Type B pancreatic cell (in vitro differentiated cells): ENCODE results near the gene GNAT1. TPM values are rescaled to one million over a fixed set of nuclear protein-coding genes. Genes with fewer than 3 reads are reported as not detected.

Experiments
- DNase-seq: peaks from one replicate; pipeline ENCODE4 v3.0.0; 2021; ENCODE audit warnings: mixed read lengths; ENCODE audit not compliant: unreplicated experiment; ENCODE audit errors: extremely low spot score
- H3K27ac Mint-ChIP-seq: 2 replicates; pipeline ENCODE4 v1.8.0; 2021; ENCODE audit warnings: mild to moderate bottlenecking, mixed read lengths
- H3K27me3 Mint-ChIP-seq: 2 replicates; pipeline ENCODE4 v1.8.0; 2021; ENCODE audit warnings: mixed read lengths
- H3K36me3 Mint-ChIP-seq: 2 replicates; pipeline ENCODE4 v1.8.0; 2021; ENCODE audit warnings: mixed read lengths
- H3K4me1 Mint-ChIP-seq: one replicate; pipeline ENCODE4 v1.8.0; 2021; ENCODE audit warnings: mixed read lengths; ENCODE audit not compliant: unreplicated experiment
- H3K4me3 Mint-ChIP-seq: 2 replicates; pipeline ENCODE4 v1.8.0; 2021; ENCODE audit warnings: mild to moderate bottlenecking, mixed read lengths
- H3K9me3 Mint-ChIP-seq: 2 replicates; pipeline ENCODE4 v1.8.0; 2021; ENCODE audit warnings: mixed read lengths
- total RNA-seq: library from RNA; stranded (reverse); gene quantifications from 2 replicates; pipeline ENCODE4 v1.2.1, GENCODE V29; 2021; ENCODE audit warnings: low replicate concordance
- TF ChIP-seq, protein P1 (sequence below): fragments of 200-600 bp; sonication (generic); conservative IDR thresholded peaks from 2 replicates; pipeline ENCODE4 v1.5.0; 2021; ENCODE audit warnings: antibody characterized with exemption, mild to moderate bottlenecking

The GNAT1 gene
- total RNA-seq, 1 donor from 2014 or later: not detected

GRCh38 chr3:50150404-50150750, 41.0 kb upstream of the GNAT1 start:
- peak overlapping the region; percentile 77 for H3K27ac Mint-ChIP-seq
- DNase-seq: no peak
- H3K27me3 Mint-ChIP-seq: peaks cover 7% of the 10 kb centered on the region
- TF ChIP-seq, protein P1, sequence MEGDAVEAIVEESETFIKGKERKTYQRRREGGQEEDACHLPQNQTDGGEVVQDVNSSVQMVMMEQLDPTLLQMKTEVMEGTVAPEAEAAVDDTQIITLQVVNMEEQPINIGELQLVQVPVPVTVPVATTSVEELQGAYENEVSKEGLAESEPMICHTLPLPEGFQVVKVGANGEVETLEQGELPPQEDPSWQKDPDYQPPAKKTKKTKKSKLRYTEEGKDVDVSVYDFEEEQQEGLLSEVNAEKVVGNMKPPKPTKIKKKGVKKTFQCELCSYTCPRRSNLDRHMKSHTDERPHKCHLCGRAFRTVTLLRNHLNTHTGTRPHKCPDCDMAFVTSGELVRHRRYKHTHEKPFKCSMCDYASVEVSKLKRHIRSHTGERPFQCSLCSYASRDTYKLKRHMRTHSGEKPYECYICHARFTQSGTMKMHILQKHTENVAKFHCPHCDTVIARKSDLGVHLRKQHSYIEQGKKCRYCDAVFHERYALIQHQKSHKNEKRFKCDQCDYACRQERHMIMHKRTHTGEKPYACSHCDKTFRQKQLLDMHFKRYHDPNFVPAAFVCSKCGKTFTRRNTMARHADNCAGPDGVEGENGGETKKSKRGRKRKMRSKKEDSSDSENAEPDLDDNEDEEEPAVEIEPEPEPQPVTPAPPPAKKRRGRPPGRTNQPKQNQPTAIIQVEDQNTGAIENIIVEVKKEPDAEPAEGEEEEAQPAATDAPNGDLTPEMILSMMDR: no peak
- peaks cover 42% of the 10 kb centered on the region for H3K4me1 Mint-ChIP-seq
- no peaks in the 10 kb centered on the region for H3K36me3 Mint-ChIP-seq
- peak overlapping the region; percentile 57 for H3K4me3 Mint-ChIP-seq
- H3K9me3 Mint-ChIP-seq: no peaks in the 10 kb centered on the region

DNA sequence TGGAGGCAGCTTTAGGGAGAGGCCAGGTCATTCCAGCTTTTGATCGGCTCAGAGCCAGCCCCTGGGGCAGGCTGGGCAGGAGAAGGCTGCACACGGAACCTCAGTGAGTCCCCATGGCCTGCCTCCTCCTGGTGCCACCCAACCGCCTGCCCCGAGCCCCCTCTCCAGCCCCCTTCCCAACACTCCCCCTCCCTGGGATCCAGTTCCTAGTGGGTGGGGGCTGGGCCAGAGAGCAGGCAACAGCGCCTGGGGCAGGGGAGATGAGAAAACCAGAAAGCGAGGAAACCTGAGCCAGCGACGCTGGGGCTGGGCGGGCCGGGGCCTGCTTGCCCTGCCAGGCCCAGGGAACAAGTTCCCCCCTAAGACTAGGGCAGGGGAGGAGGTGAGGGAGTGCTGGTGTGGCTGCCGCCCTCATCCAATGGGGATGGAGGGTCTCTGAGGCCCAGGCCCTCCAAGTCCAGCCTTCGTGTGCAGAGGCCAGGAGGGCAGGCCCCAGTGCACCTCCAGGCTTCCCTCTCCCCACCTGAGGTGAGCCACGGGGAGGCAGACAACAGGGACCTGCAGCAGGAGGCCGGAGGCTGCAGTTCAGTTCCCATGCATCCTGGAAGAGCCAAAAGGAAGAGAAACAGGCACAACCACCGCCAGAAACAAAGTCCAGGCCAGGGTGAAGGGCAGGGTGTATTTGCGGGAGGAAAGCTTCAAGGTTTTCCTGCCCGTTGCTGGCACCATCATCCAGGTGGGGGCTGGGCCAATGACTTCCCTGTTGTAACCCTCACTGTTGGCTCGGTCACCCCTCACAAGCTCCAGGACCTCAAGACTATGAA, 40.3 kb upstream of the GNAT1 start:
- H3K36me3 Mint-ChIP-seq: no peaks in the 10 kb centered on the region
- peaks cover 11% of the 10 kb centered on the region for H3K27me3 Mint-ChIP-seq
- TF ChIP-seq, protein P1: no peak
- no peaks in the 10 kb centered on the region for H3K9me3 Mint-ChIP-seq
- peak overlapping the region; percentile 77 for H3K27ac Mint-ChIP-seq
- H3K4me3 Mint-ChIP-seq: peak overlapping the region; percentile 76
- DNase-seq: no peak
- peaks cover 46% of the 10 kb centered on the region for H3K4me1 Mint-ChIP-seq

DNA sequence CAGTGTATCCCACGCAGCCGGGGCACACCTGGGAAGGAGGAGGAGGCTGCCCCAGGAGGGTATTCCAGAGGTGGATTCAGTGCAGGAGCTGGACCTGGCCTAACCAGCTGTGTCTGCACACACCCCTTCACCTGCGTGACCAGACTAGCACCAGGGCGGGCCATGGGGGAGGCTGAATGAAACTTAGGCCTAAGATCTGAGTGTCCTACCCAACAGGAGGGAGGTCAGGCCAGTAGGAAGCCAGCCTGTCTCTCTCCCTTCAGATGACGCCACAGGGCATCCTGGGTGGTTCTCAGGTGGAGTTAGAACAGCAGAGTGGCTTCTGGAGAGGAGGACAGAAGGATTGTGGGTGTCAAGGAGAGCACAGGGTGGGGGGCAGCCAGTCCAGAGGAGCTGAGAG, 39.7 kb upstream of the GNAT1 start:
- Mint-ChIP-seq H3K36me3 (no peaks in the 10 kb centered on the region), H3K4me1 (peaks cover 45% of the 10 kb centered on the region), H3K9me3 (no peaks in the 10 kb centered on the region), H3K4me3 (peak overlapping the region; percentile 76), H3K27ac (no peak overlapping the region), H3K27me3 (peaks cover 12% of the 10 kb centered on the region)
- DNase-seq: no peak
- TF ChIP-seq, protein P1: no peak

- Mint-ChIP-seq H3K36me3 (no peaks in the 10 kb centered on the region), H3K9me3 (no peaks in the 10 kb centered on the region), H3K27me3 (peaks cover 12% of the 10 kb centered on the region), H3K4me3 (peak overlapping the region; percentile 91), H3K4me1 (peaks cover 51% of the 10 kb centered on the region), H3K27ac (peak overlapping the region; percentile 83)
- no peak for DNase-seq
- TF ChIP-seq, protein P1: no peak
Observed at GRCh38 chr3:50153782-50154475, 37.5 kb upstream of the GNAT1 start.

- H3K27me3 Mint-ChIP-seq: peaks cover 12% of the 10 kb centered on the region
- peaks cover 55% of the 10 kb centered on the region for H3K4me1 Mint-ChIP-seq
- peak overlapping the region; percentile 91 for H3K4me3 Mint-ChIP-seq
- no peak for DNase-seq
- H3K36me3 Mint-ChIP-seq: no peaks in the 10 kb centered on the region
- no peaks in the 10 kb centered on the region for H3K9me3 Mint-ChIP-seq
- TF ChIP-seq, protein P1: peak; percentile 29
- H3K27ac Mint-ChIP-seq: peak overlapping the region; percentile 83
Observed at GRCh38 chr3:50154476-50154839, 37.0 kb upstream of the GNAT1 start.
